SU-DHL-6 (cell line): ENCODE results near the gene GSTCD.

ENCODE experiments used
- H2AFZ ChIP-seq: fragments of 200-600 bp; sonication (generic); 2 replicates; pipeline ENCODE4 v1.6.1; 2014; ENCODE audit warnings: low read depth, mild to moderate bottlenecking, moderate library complexity, mixed read lengths, antibody characterized with exemption, low read length; ENCODE audit not compliant: severe bottlenecking
- H3F3A ChIP-seq: fragments of 200-600 bp; shearing (Covaris generic); 2 replicates; pipeline ENCODE4 v1.6.0; 2016; ENCODE audit warnings: antibody characterized with exemption, mild to moderate bottlenecking; ENCODE audit not compliant: insufficient read depth
- H3K27ac ChIP-seq: fragments of 200-600 bp; sonication (generic); 2 replicates; pipeline ENCODE4 v1.5.1; 2016; ENCODE audit warnings: low read depth, mild to moderate bottlenecking, low read length, moderate library complexity, mixed read lengths
- H3K27me3 ChIP-seq: fragments of 200-600 bp; sonication (generic), shearing (Covaris generic); 2 replicates; pipeline ENCODE4 v1.6.0; 2014; ENCODE audit warnings: mild to moderate bottlenecking, low read length
- H3K36me3 ChIP-seq: fragments of 200-600 bp; sonication (generic); 2 replicates; pipeline ENCODE4 v1.6.1; 2014; ENCODE audit warnings: mild to moderate bottlenecking, low read length, mixed read lengths
- H3K4me2 ChIP-seq: fragments of 300-600, 200-600 bp; shearing (Covaris generic), sonication (generic); 2 replicates; pipeline ENCODE4 v1.6.0; 2014; ENCODE audit warnings: low read length, low read depth, mild to moderate bottlenecking; ENCODE audit not compliant: poor library complexity, severe bottlenecking
- H3K4me3 ChIP-seq: fragments of 200-600 bp; sonication (generic); 2 replicates; pipeline ENCODE4 v1.5.1; 2014; ENCODE audit warnings: antibody characterized with exemption, low read length, mild to moderate bottlenecking, mixed read lengths; ENCODE audit not compliant: insufficient read depth, poor library complexity, severe bottlenecking
- H3K79me2 ChIP-seq: fragments of 200-600 bp; sonication (generic); 2 replicates; pipeline ENCODE4 v1.6.1; 2014; ENCODE audit warnings: mild to moderate bottlenecking, low read length, moderate library complexity; ENCODE audit not compliant: insufficient read depth
- H3K9ac ChIP-seq: fragments of 200-600 bp; sonication (generic); 2 replicates; pipeline ENCODE4 v1.7.0; 2014; ENCODE audit warnings: mild to moderate bottlenecking, low read length
- H3K9me2 ChIP-seq: fragments of 200-600 bp; sonication (generic); replicated peaks from 2 replicates; pipeline ENCODE4 v1.6.1; 2014; ENCODE audit warnings: low read length; ENCODE audit not compliant: insufficient read depth
- H3K9me3 ChIP-seq: fragments of 200-600 bp; sonication (generic); 2 replicates; pipeline ENCODE4 v1.6.1; 2014; ENCODE audit warnings: low read length, mixed read lengths; ENCODE audit not compliant: insufficient read depth
- H4K20me1 ChIP-seq: fragments of 200-600 bp; sonication (generic); 2 replicates; pipeline ENCODE4 v1.6.1; 2014; ENCODE audit warnings: low read depth, mild to moderate bottlenecking, antibody characterized with exemption, low read length, moderate library complexity, mixed read lengths
- CTCF ChIP-seq: fragments of 200-600 bp; sonication (generic); IDR thresholded peaks from one replicate; pipeline ENCODE4 v1.5.1; 2017; ENCODE audit warnings: antibody characterized with exemption, mild to moderate bottlenecking, low read length, moderate library complexity; ENCODE audit not compliant: insufficient read depth, poor library complexity, severe bottlenecking
- EZH2phosphoT487 ChIP-seq: fragments of 200-600 bp; sonication (generic), shearing (Covaris generic); conservative IDR thresholded peaks from 2 replicates; pipeline ENCODE4 v1.6.1; 2018; ENCODE audit warnings: mild to moderate bottlenecking, antibody characterized with exemption, low read length, moderate library complexity, mixed read lengths

GSTCD gene

GRCh38 chr4:105714071-105714521 lies 5.5 kb downstream of the GSTCD start:
- Histone ChIP-seq H2AFZ (no peak overlapping the region), H3K4me2 (peak overlapping the region; percentile 89), H3K79me2 (peaks cover 15% of the 10 kb centered on the region)

DNA sequence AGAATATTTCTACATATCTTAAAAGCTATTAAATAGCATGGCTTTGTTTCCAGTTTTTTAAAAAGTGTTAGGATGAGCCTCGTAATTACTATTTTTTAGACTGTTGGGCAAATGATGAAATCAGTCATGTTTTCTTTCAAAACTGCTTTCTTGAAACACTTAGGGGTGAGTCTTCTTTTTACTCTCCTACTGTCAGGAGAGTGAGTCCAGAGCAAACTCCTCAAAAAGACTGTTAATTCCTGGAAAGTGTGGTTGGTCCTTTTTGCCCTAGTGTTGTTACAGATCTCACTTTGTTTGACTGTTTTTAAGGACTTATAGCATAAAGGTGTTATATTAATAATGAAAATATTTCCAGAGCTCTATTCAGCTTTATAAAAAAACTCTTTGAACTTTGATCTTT lies 6.3 kb downstream of the GSTCD start:
- peak overlapping the region; percentile 48 for H3K27ac ChIP-seq
- H3K79me2 ChIP-seq, result 0 out of 2 replicates have a peak, but pooled peaks cover 8% of the 10 kb centered on the region
- no peak for TF ChIP-seq EZH2phosphoT487
- TF ChIP-seq CTCF, result no peak
- no peaks in the 10 kb centered on the region for H3K27me3 ChIP-seq
- no peaks in the 10 kb centered on the region for H3K9me3 ChIP-seq
- peak overlapping the region; percentile 89 for H3K4me2 ChIP-seq
- no peaks in the 10 kb centered on the region for H3K9me2 ChIP-seq
- no peaks in the 10 kb centered on the region for H4K20me1 ChIP-seq
- 0 out of 2 replicates have a peak overlapping the region, but pooled peaks have one; percentile 8 for H3K9ac ChIP-seq
- no peaks in the 10 kb centered on the region for H3F3A ChIP-seq
- H3K36me3 ChIP-seq, result no peaks in the 10 kb centered on the region
- no peak overlapping the region for H2AFZ ChIP-seq
- no peak overlapping the region for H3K4me3 ChIP-seq

More at GRCh38 chr4:105714071-105714521, 5.5 kb downstream of the GSTCD start:
- H3K9ac ChIP-seq, result peak overlapping the region; percentile 35; the same call in 1 of the 2 replicates
- no peaks in the 10 kb centered on the region for H3K9me2 ChIP-seq
- H3K4me3 ChIP-seq, result peak overlapping the region; percentile 40
- H3K27ac ChIP-seq, result peak overlapping the region; percentile 40; the same call in 1 of the 2 replicates
- no peaks in the 10 kb centered on the region for H4K20me1 ChIP-seq
- no peak for TF ChIP-seq EZH2phosphoT487
- TF ChIP-seq CTCF, result no peak
- H3K27me3 ChIP-seq, result no peaks in the 10 kb centered on the region
- H3F3A ChIP-seq, result no peaks in the 10 kb centered on the region
- no peaks in the 10 kb centered on the region for H3K9me3 ChIP-seq
- H3K36me3 ChIP-seq, result no peaks in the 10 kb centered on the region

DNA sequence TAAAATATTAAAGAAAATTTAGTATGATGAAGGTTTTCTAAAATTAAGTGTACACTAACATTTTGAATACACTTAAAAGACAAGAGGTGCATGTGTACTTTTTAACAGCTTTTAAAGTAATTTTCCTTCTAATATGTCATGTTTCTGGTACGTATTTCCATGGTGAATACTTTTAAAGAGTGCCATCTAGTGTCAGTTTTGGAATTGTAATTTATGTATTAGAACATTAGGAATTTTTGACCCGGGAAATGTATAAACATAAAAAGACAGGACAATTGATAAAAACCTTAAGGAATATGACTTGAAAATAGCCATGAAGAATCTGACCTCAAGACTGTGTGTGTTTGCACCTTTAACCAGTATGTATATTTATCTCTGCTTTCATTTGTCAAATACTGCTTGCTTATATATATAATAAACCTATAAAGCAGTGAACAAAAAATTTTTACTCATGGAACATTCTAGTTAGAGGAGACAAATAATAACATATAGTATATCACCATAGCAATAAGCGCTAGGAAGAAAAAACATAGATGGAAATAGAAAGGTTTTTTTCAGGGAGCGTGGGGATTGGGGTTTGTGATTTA lies 7.2 kb downstream of the GSTCD start:
- TF ChIP-seq CTCF, result no peak
- TF ChIP-seq EZH2phosphoT487, result no peak
- Histone ChIP-seq H2AFZ (no peak overlapping the region), H3K27ac (no peak overlapping the region), H3K4me3 (no peak overlapping the region), H3K36me3 (no peaks in the 10 kb centered on the region), H3K27me3 (no peaks in the 10 kb centered on the region), H3K9me3 (no peaks in the 10 kb centered on the region), H3F3A (no peaks in the 10 kb centered on the region), H3K9ac (no peak overlapping the region), H3K79me2 (0 out of 2 replicates have a peak, but pooled peaks cover 8% of the 10 kb centered on the region), H4K20me1 (no peaks in the 10 kb centered on the region), H3K4me2 (no peak overlapping the region), H3K9me2 (no peaks in the 10 kb centered on the region)
